Measurements from ENCODE around the gene ITPKC.

ITPKC gene

DNA sequence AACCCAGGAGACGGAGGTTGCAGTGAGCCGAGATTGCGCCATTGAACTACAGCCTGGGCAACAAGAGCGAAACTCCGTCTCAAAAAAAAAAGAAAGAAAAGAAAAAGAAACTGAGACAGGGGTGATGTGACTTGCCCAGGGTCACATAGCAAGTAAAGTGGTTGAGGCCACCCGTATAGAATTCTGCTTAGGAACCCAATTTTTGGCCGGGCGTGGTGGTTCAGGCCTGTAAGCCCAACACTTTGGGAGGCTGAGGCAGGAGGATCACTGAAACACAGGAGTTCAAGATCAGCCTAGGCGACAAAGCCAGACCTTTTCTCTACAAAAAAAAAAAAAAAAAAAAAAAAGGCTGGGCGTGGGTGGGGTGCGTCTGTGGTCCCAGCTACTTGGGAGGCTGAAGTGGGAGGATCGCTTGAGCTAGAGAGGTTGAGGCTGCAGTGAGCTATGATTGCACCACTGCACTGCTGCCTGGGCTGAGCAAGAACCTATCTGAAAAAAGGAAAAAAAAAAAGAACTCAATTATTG lies 35.4 kb downstream of the ITPKC start:
- no peak for DNase-seq
- WGBS (ENCODE audit: extremely low coverage, insufficient coverage, low lambda C conversion rate) = no CpG with 5 or more reads among the region's 12 CpGs
- peaks cover 5% of the 10 kb centered on the region for H3K36me3 ChIP-seq (ENCODE audit: control insufficient read depth, insufficient read depth, low read length)
- peak overlapping the region; percentile 90 for H3K56ac ChIP-seq (ENCODE audit: low read length)
- H3K79me2 ChIP-seq (ENCODE audit: control insufficient read depth, insufficient read depth, low read length) = peaks cover 58% of the 10 kb centered on the region
- H2BK15ac ChIP-seq (replicated peaks; ENCODE audit: low read depth) = no peak overlapping the region
- H3K18ac ChIP-seq (ENCODE audit: low read length) = no peak overlapping the region
- peaks cover 8% of the 10 kb centered on the region for H3K4me1 ChIP-seq (ENCODE audit: control insufficient read depth, low read depth, low read length)
- no peak overlapping the region for H2BK120ac ChIP-seq (ENCODE audit: low read depth, low read length)
- H2AK5ac ChIP-seq (ENCODE audit: low read length) = no peak overlapping the region
- peak overlapping the region; percentile 81 for H3K9ac ChIP-seq (ENCODE audit: low read length)
- no peak overlapping the region for H3K23ac ChIP-seq (ENCODE audit: low read length)
- no peak overlapping the region for H4K5ac ChIP-seq (ENCODE audit: low read length)
- H3K79me1 ChIP-seq (ENCODE audit: low read length) = peaks cover 14% of the 10 kb centered on the region
- no peak overlapping the region for H4K8ac ChIP-seq (ENCODE audit: low read depth, low read length)
- peak overlapping the region; percentile 60 for H3K4me3 ChIP-seq (ENCODE audit: low read length)
- no peak overlapping the region for H3K27ac ChIP-seq (ENCODE audit: low read depth, low read length)
- H2BK5ac ChIP-seq (ENCODE audit: low read length) = no peak overlapping the region
- H3K27me3 ChIP-seq (ENCODE audit: insufficient read depth, low read length, poor library complexity) = no peaks in the 10 kb centered on the region
- peak overlapping the region; percentile 67 for H3K4me2 ChIP-seq (ENCODE audit: low read length)
- no peak overlapping the region for H3K4ac ChIP-seq (ENCODE audit: low read depth, low read length)

DNA sequence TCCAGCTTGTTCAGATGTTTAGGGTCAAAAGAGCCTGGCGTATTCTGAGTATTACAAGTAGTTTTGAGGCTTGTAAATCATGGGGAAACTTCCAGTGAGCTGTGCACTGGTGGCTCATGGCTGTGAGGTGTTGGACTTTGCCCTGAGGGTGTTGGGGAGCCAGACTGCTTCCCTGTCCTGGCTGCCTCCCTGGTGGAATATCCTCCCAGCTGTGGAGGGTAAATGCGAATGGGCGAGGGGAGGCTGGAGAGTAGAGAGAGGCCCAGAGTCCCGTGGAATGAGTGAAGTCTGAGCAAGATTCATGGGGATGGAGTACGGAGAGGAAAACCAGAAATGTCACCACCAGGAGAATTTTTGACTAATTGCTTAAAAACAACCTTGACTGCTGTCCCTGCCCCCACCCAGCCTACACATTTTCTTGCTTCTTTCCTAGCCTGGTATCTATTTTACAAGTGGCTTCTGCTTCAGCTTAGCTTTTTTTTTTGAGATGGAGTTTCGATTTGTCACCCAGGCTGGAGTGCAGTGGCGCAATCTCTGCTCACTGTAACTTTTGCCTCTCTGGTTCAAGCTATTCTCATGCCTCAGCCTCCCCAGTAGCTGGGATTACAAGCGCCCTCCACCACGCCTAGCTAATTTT lies 37.8 kb downstream of the ITPKC start:
- H2BK15ac ChIP-seq (replicated peaks; ENCODE audit: low read depth) = no peak overlapping the region
- no peak for DNase-seq
- H3K4ac ChIP-seq (ENCODE audit: low read depth, low read length) = no peak overlapping the region
- peaks cover 13% of the 10 kb centered on the region for H3K36me3 ChIP-seq (ENCODE audit: control insufficient read depth, insufficient read depth, low read length)
- no peak overlapping the region for H3K23ac ChIP-seq (ENCODE audit: low read length)
- peaks cover 15% of the 10 kb centered on the region for H3K79me1 ChIP-seq (ENCODE audit: low read length)
- no peak overlapping the region for H4K8ac ChIP-seq (ENCODE audit: low read depth, low read length)
- H3K18ac ChIP-seq (ENCODE audit: low read length) = no peak overlapping the region
- no peak overlapping the region for H2AK5ac ChIP-seq (ENCODE audit: low read length)
- no CpG with 5 or more reads among the region's 9 CpGs for WGBS (ENCODE audit: extremely low coverage, insufficient coverage, low lambda C conversion rate)
- no peak overlapping the region for H2BK120ac ChIP-seq (ENCODE audit: low read depth, low read length)
- H2BK5ac ChIP-seq (ENCODE audit: low read length) = no peak overlapping the region
- peaks cover 6% of the 10 kb centered on the region for H3K4me1 ChIP-seq (ENCODE audit: control insufficient read depth, low read depth, low read length)
- H3K56ac ChIP-seq (ENCODE audit: low read length) = peak overlapping the region; percentile 58
- H4K5ac ChIP-seq (ENCODE audit: low read length) = no peak overlapping the region
- H3K79me2 ChIP-seq (ENCODE audit: control insufficient read depth, insufficient read depth, low read length) = peaks cover 63% of the 10 kb centered on the region
- H3K9ac ChIP-seq (ENCODE audit: low read length) = peak overlapping the region; percentile 27
- no peaks in the 10 kb centered on the region for H3K27me3 ChIP-seq (ENCODE audit: insufficient read depth, low read length, poor library complexity)
- no peak overlapping the region for H3K4me3 ChIP-seq (ENCODE audit: low read length)
- no peak overlapping the region for H3K27ac ChIP-seq (ENCODE audit: low read depth, low read length)
- peak overlapping the region; percentile 43 for H3K4me2 ChIP-seq (ENCODE audit: low read length)

DNA sequence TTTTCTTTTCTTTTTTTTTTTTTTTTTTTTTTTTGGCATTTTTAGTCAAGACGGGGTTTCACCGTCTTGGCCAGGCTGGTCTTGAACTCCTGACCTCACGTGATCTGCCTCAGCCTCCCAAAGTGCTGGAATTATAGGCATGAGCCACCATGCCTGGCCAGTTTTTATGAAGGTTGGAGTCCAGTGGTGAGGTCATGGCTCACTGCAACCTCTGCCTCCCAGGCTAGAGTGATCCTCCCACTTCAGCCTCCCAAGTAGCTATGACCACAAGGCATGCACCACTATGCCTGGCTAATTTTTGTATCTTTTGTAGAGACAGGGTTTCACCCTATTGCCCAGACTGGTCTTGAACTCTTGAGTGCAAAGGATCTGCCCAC lies 38.3 kb downstream of the ITPKC start:
- Histone ChIP-seq H3K4me3 (ENCODE audit: low read length) (no peak overlapping the region), H3K23ac (ENCODE audit: low read length) (no peak overlapping the region), H2AK5ac (ENCODE audit: low read length) (no peak overlapping the region), H3K9ac (ENCODE audit: low read length) (no peak overlapping the region), H3K27me3 (ENCODE audit: insufficient read depth, low read length, poor library complexity) (no peaks in the 10 kb centered on the region), H2BK120ac (ENCODE audit: low read depth, low read length) (no peak overlapping the region), H3K4ac (ENCODE audit: low read depth, low read length) (no peak overlapping the region), H3K4me2 (ENCODE audit: low read length) (no peak overlapping the region), H2BK5ac (ENCODE audit: low read length) (no peak overlapping the region), H2BK15ac (replicated peaks; ENCODE audit: low read depth) (no peak overlapping the region), H3K56ac (ENCODE audit: low read length) (no peak overlapping the region), H3K36me3 (ENCODE audit: control insufficient read depth, insufficient read depth, low read length) (peaks cover 16% of the 10 kb centered on the region), H3K27ac (ENCODE audit: low read depth, low read length) (no peak overlapping the region), H3K79me2 (ENCODE audit: control insufficient read depth, insufficient read depth, low read length) (peaks cover 64% of the 10 kb centered on the region), H4K8ac (ENCODE audit: low read depth, low read length) (no peak overlapping the region), H4K5ac (ENCODE audit: low read length) (no peak overlapping the region), H3K79me1 (ENCODE audit: low read length) (peaks cover 12% of the 10 kb centered on the region), H3K4me1 (ENCODE audit: control insufficient read depth, low read depth, low read length) (peaks cover 4% of the 10 kb centered on the region), H3K18ac (ENCODE audit: low read length) (no peak overlapping the region)
- no peak for DNase-seq
- no CpG with 5 or more reads among the region's 3 CpGs for WGBS (ENCODE audit: extremely low coverage, insufficient coverage, low lambda C conversion rate)

DNA sequence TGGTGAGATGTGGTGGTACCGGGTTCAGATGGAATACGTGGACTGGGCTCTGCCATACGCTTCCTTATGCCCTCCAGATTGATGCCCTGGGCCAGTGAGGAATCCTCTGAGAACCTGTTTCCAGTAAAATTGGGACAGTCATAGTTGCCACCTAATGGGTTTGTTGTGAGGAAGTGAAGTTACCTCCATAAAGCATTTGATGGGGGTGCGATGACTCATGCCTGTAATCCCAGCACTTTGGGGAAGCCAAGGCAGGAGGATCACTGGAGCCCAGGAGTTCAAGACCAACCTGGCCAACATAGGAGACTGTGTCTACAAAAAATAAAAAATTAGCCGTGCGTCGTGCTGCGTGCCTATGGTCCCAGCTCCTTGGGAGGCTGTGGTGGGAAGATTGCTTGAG lies 38.9 kb downstream of the ITPKC start:
- Histone ChIP-seq H3K4me3 (ENCODE audit: low read length) (no peak overlapping the region), H4K5ac (ENCODE audit: low read length) (no peak overlapping the region), H2BK5ac (ENCODE audit: low read length) (no peak overlapping the region), H2BK120ac (ENCODE audit: low read depth, low read length) (no peak overlapping the region), H3K36me3 (ENCODE audit: control insufficient read depth, insufficient read depth, low read length) (peaks cover 18% of the 10 kb centered on the region), H3K23ac (ENCODE audit: low read length) (no peak overlapping the region), H3K4ac (ENCODE audit: low read depth, low read length) (no peak overlapping the region), H3K9ac (ENCODE audit: low read length) (no peak overlapping the region), H3K27ac (ENCODE audit: low read depth, low read length) (no peak overlapping the region), H3K56ac (ENCODE audit: low read length) (no peak overlapping the region), H3K79me1 (ENCODE audit: low read length) (peaks cover 12% of the 10 kb centered on the region), H2BK15ac (replicated peaks; ENCODE audit: low read depth) (no peak overlapping the region), H3K18ac (ENCODE audit: low read length) (no peak overlapping the region), H3K4me2 (ENCODE audit: low read length) (no peak overlapping the region), H4K8ac (ENCODE audit: low read depth, low read length) (no peak overlapping the region), H3K27me3 (ENCODE audit: insufficient read depth, low read length, poor library complexity) (no peaks in the 10 kb centered on the region), H2AK5ac (ENCODE audit: low read length) (no peak overlapping the region), H3K4me1 (ENCODE audit: control insufficient read depth, low read depth, low read length) (peaks cover 4% of the 10 kb centered on the region), H3K79me2 (ENCODE audit: control insufficient read depth, insufficient read depth, low read length) (peaks cover 67% of the 10 kb centered on the region)
- DNase-seq = no peak
- no CpG with 5 or more reads among the region's 8 CpGs for WGBS (ENCODE audit: extremely low coverage, insufficient coverage, low lambda C conversion rate)

DNA sequence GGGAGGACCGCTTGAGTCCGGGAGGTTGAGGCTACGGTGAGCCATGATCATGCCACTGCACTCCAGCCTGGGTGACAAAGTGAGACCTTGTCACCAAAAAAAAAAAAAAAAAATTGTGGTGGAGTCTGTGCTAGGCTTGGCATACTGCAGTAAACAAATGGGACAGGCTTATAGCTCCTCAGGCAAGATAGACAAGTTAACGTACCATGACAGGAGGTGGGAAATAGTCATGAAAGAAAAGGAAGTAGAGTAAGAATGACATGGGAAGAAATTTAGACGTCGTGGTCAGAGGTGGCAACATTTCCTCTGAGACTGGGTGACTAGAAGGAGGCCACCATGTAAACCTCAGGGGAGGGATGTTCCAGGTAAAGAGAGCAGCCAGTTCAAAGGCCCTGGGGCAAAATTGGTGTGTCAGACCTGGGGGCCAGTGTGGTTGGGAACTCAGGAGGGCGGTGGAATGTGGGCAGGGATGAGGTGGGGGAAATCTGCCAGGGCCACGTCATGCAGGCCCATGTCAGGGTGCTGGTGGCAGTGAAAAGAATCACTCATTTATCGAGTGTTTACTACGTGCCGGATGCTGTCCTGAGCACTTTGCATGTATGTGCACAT lies 39.7 kb downstream of the ITPKC start:
- Histone ChIP-seq H3K36me3 (ENCODE audit: control insufficient read depth, insufficient read depth, low read length) (peaks cover 18% of the 10 kb centered on the region), H3K79me1 (ENCODE audit: low read length) (peaks cover 12% of the 10 kb centered on the region)

More for the DNA sequence above, 39.7 kb downstream of the ITPKC start:
- Histone ChIP-seq H3K79me2 (ENCODE audit: control insufficient read depth, insufficient read depth, low read length) (peaks cover 61% of the 10 kb centered on the region), H3K27ac (ENCODE audit: low read depth, low read length) (no peak overlapping the region), H2BK15ac (replicated peaks; ENCODE audit: low read depth) (no peak overlapping the region), H4K5ac (ENCODE audit: low read length) (no peak overlapping the region), H3K4ac (ENCODE audit: low read depth, low read length) (no peak overlapping the region), H4K8ac (ENCODE audit: low read depth, low read length) (no peak overlapping the region), H3K18ac (ENCODE audit: low read length) (no peak overlapping the region), H2BK5ac (ENCODE audit: low read length) (no peak overlapping the region), H3K56ac (ENCODE audit: low read length) (no peak overlapping the region), H3K9ac (ENCODE audit: low read length) (no peak overlapping the region), H3K4me1 (ENCODE audit: control insufficient read depth, low read depth, low read length) (peaks cover 4% of the 10 kb centered on the region), H3K27me3 (ENCODE audit: insufficient read depth, low read length, poor library complexity) (no peaks in the 10 kb centered on the region), H3K4me3 (ENCODE audit: low read length) (no peak overlapping the region), H2BK120ac (ENCODE audit: low read depth, low read length) (no peak overlapping the region), H3K4me2 (ENCODE audit: low read length) (no peak overlapping the region), H2AK5ac (ENCODE audit: low read length) (no peak overlapping the region), H3K23ac (ENCODE audit: low read length) (no peak overlapping the region)
- no peak for DNase-seq
- no CpG with 5 or more reads among the region's 11 CpGs for WGBS (ENCODE audit: extremely low coverage, insufficient coverage, low lambda C conversion rate)
